Measurements from ENCODE around the gene KMT2A.

Gene KMT2A

DNA sequence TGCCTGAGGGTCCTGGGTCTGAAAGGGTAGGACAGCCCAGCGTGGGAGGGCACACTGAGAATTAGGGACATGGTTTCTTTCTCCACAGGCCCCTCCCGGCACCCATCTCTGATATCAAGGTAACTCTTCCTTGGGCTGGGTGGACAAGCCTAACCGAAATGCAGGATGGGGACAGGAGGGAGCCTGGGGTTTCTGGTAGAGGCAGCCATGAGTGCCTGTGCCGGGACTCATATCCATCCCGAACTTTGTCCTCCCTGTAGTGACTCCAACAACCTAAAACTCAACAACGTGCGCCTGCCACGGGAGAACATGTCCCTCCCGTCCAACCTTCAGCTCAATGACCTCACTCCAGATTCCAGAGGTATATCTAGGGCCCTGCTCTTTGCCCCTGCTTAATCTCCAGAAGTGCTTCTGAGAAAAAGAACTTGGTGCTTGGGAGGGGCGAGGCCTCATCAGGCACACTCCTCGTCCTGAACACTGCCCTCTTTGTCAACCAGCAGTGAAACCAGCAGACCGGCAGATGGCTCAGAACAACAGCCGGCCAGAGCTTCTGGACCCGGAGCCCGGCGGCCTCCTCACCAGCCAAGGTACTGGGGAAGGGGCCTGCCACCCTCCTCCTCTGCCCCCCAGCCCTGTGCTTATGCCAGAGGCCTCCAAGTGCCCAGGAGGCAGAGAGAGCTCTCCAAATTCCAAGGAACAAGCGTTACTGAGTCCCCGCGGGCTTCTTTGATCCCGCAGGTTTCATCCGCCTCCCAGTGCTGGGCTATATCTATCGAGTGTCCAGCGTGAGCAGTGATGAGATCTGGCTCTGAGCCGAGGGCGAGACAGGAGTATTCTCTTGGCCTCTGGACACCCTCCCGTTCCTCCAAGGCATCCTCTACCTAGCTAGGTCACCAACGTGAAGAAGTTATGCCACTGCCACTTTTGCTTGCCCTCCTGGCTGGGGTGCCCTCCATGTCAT, 97.8 kb downstream of the KMT2A start:
- DNase-seq: no peak

DNA sequence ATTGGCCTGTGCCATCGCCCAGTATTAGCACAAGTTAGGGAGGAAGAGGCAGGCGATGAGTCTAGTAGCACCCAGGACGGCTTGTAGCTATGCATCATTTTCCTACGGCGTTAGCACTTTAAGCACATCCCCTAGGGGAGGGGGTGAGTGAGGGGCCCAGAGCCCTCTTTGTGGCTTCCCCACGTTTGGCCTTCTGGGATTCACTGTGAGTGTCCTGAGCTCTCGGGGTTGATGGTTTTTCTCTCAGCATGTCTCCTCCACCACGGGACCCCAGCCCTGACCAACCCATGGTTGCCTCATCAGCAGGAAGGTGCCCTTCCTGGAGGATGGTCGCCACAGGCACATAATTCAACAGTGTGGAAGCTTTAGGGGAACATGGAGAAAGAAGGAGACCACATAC, 99.0 kb downstream of the KMT2A start:
- DNase-seq: no peak

DNA sequence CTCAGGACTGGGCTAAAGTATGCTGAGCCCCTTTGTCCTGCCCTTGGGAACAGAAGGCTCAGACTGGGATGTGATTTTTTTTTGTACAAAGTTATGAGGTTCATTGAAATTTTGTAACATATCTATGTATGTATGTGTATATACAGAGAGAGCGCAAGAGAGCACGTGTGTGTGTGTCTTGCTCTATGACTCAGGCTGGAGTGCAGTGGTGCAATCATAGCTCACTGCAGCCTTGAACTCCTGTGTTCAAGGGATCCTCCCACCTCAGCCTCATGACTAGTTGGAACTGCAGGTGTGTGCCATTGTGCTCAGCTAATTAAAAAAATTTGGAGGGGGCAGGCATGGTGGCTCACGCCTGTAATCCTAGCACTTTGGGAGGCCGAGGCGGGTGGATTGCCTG, 100.4 kb downstream of the KMT2A start:
- no peak for DNase-seq

DNA sequence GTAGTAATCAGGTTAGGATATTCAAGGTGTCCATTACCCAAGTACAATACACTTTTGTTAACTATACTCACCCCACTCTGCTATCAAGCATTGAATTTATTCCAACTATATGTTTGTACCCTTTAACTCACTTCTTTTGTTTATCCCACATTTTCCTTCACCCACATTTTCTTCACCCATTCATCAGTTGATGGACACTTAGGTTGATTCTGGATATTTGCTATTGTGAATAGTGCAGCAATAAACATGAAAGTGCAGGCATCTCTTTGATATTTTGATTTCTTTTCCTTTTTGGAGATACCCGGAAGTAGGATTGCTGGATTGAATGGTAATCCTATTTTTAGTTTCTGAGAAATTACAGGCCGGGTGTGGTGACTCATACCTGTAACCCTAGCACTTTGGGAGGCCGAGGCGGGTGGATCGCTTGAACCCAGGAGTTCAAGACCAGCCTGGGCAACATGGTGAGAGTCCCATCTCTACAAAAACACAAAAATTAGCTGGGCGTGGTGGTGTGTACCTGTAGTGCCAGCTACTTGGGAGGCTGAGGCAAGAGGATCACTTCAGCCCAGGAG, 101.2 kb downstream of the KMT2A start:
- no peak for DNase-seq

DNA sequence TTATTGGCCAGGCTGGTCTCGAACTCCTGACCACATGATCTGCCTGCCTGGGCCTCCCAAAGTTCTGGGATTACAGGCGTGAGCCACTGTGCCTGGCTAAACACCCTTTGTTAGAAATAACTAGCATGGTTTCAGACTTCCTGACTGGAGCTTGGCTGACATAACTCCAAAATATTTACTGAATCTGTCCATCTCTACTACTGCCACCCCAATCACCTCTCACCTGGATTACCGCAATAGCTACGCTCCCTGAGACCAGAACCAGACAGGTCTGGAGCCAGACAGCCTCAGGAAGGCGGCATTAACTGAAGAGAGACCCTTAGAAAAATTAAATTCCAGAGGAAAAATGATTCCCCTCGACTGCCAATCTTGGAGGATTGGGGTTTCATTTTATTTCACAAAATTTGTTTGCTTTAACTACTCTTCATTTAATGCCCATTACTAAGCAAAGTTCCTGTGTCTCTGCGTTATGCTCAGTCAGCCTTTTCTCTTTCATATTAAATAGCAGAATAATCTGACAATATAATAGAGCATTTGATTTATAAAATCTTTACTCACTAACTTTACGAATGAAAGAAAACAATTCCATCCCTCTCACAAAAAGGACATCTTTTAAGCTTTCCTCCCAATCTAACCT, 107.8 kb downstream of the KMT2A start:
- DNase-seq: no peak

DNA sequence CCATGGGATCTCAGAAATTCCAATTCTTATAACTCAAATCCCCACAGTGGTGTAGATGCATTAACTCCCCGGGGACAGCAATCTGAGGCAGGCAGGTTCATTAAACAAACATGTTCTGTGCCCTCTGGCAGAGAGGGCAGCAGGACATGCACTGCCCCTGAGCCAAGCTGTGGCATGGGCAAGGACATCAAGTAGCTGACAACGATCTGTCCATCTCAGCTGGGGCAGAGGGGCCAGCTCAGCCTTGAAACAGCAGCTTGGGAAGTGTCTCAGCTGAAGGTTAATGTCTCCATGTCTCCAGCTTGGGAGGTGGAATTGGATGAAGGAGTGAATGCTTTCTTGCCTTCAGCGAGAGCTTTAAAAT, 108.3 kb downstream of the KMT2A start:
- no peak for DNase-seq

DNA sequence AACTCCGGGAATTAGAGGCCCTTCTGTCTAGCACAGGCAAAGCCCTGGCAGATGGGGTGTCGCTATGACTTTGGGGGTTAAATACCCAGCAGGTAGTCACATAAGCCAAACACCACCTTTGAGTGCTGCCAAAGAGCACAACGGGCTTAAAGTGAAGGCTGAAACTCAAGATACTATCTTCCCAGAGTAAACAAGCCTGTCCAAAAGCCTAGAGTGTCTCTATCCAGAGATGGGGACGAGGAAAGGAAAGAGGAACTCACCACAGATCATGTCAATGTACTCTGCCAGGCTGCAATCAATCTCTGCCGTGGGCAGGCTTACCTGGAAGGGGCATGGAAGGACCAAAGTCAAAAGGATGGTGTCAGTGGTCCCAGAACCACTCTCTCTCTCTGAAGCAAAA, 109.2 kb downstream of the KMT2A start:
- no peak for DNase-seq

DNA sequence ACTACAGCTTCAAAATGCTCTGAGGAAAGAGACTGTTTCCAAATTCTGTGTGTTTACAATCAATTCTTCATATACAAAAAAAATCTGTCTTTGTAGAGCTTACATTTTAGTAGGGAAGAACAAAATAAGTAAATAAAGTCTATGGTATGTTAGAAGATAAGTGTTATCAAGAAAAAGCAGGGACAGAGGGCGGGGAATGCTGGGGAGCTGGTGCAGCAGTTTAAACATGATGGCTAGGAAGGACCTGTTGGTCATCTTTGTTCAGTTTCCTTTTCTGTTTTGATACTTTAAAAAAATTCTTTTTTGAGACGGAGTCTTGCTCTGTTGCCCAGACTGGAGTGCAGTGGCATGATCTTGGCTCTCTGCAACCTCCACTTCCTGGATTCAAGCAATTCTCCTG, 110.8 kb downstream of the KMT2A start:
- no peak for DNase-seq

DNA sequence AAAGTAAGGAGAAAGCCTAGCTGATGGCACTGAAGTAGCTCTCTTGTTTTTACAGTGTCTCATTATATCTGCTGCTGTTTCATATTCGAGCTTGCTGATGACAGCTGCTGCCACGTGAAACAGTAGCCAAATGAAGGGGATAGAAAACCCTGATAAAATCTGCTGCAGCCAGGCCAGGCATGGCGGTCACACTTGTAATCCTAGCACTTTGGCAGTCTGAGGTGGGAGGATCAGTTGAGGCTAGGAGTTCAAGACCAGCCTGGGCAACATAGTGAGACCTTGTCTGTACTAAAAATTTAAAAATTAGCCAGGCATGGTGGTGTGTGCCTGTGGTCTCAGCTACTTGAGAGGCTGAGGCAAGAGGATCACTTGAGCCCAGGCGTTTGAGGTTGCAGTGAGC, 116.0 kb downstream of the KMT2A start:
- no peak for DNase-seq

DNA sequence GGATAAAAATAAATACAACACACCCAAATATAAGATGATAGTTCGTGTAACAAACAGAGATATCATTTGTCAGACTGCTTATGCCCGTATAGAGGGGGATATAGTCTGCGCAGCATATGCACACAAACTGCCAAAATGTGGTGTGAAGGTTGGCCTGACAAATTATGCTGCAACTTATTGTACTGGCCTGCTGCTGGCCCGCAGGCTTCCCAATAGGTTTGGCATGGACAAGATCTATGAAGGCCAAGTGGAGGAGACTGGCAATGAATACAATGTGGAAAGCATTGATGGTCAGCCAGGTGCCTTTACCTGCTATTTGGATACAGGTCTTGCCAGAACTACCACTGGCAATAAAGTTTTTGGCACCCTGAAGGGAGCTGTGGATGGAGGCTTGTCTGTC, 124.5 kb downstream of the KMT2A start:
- DNase-seq: no peak

DNA sequence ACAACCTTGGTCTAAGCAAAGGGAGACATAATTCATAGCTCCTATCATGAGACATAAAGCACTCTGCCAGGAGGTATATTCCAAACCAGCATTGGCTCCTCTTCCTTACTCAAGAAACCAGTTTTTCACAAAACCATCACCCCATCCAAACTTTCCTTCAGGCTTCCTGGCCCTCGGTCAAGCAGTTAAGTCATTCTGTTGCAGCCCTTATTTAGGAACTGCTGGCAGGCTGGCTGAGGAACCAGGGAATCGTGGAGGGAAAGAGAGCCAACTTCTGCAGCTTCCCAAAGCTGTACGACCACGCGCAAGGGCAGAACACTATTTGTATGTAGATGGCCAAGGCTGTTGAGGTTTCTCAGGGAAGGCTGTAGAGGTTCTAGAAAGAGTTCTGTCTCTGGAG, 128.8 kb downstream of the KMT2A start:
- DNase-seq: no peak

DNA sequence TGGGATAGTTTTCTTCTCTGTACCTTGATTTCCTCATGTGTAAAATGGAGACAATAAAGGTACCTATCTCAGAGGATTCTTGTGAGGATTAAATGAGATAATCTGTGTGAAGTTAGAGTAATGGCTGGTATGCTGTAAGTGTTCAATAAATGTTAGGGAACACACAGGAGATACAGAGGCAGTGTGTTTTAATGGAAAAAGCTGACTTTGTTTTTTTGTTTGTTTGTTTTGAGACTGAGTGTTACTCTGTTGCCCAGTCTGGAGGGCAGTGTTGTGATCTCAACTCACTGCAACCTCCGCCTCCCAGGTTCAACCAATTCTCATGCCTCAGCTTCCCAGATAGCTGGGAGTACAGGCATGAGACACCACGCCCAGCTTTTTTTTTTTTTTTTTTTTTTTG, 133.4 kb downstream of the KMT2A start:
- DNase-seq: no peak

DNA sequence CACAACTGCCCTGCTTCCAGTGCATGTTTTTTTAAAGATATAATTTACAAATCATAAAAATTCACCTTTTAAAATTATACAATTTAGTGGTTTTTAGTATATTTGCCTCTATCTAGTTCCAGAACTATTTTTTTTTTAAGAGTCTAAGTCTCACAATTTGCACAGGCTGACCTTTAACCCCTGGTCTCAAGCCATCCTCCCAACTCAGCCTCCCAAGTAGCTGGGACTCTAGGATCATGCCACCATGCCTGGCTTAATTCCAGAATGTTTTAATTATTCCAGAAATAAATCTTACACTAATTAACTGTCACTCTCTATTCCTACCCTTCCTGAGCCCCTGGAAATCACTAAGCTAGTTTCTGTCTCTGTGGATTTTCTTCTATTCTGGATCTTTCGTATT, 134.5 kb downstream of the KMT2A start:
- DNase-seq: no peak

DNA sequence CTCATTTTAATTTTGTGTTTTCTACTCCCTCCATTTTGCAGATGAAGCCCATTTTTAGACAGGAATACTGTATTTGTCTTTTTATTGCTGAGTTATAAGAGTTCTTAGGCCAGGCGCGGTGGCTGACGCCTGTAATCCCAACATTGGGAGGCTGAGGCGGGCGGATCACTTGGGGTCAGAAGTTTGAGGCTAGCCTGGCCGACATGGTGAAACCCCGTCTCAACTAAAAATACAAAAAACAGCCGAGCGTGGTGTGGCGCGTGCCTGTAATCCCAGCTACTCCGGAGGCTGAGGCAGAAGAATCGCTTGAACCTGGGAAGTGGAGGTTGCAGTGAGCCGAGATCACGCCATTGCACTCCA, 135.4 kb downstream of the KMT2A start:
- peak in 1 of 2 experiments; percentile 6 for DNase-seq

DNA sequence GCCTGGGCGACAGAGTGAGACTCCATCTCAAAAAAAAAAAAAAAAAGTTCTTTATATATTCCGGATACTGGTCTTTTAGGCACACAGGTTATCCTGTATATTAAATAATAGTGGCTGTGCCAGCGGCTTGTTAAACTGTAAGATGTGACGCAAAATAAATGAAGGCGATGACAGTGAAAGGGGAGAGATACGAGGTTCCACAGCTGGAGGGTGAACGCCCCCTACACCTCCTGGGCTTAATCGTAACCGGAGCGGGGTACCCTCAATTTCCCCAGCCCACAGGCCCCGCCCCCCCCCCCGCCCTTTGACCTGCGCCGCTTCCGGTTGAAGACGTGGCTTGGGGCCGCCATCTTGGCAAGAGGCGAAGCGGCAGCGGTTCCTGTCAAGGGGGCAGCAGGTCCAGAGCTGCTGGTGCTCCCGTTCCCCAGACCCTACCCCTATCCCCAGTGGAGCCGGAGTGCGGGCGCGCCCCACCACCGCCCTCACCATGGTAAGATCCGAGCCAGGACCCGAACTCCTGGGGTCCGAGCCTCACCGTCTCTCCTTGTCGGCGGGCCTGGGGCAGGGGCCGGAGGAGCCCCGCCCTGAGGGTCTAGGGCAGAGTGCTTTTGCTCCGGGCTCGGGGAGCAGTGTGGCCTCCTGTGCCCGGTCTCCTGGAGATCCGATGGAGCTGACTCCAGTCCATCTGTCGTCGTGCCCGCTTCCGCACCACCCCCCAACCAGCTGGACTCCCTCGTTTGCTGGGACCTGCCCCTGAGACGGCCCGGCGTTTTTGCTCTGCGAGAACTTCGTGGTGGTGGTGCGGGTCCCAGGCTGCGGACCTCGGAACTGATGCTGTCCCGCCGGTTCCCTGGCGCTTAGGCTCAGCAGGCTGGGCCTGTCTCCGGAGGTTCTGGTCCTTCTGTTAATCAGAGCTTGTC, 136.0 kb downstream of the KMT2A start, which contains the start of gene ARCN1:
TSS of gene ARCN1 (plus strand) at position 349 of the 920 bp plus-strand sequence. CDS start at position 488, 139 bp downstream.
- DNase-seq: peak; percentile 67 to 70

DNA sequence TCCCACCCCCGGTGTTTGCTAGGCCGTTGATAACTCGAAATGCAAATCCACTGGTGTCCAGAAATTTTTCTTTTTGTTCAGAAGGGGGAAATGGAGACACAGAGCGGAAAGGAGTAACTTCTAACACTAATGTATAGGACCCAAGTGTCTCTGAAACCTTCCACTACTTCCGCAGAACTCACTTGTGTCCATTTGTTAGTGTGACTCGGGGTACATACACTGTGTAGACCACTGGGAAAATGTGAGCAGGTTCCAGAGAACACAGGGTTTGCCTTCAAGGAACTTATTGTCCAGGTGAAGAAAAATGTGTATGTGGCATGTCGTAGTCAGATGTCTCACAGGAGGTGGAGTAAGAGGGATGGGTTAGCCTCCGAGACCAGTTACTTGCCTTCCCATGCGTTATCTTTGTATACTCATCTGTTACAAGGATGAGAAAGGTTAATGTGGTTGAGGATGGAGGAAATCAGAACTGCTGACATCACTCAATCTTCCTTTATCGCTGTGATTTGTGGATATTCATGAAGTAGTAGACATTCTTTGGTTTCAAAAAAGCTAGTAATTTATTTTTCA, 136.8 kb downstream of the KMT2A start:
- DNase-seq: peak; percentile 2 to 18

DNA sequence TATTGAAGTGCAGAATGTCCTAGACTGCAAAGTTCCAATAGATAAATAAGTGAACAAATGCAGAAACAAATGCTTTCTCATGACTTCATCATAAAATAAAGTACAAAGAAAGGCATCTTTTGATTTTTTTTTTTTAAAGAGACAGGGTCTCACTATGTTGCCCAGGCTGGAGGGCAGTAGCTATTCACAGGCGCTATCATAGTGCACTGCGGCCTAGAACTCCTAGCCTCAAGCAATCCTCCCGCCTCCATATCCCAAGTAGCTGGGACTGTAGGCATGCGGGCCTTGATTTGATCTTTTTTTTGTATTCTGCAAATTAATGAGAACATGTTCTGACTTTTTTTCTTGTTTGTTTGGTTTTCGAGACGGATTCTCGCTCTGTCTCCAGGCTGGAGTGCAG, 138.3 kb downstream of the KMT2A start:
- DNase-seq: no peak

All from activated CD4-positive, alpha-beta T cell treated with anti-CD3 and anti-CD28 coated beads, Interleukin-2, amount 50 U/mL, for 4 hours (primary cell).